Measurements from ENCODE around the gene GPS1. TPM values are rescaled to one million over a fixed set of nuclear protein-coding genes. Genes with fewer than 3 reads are reported as not detected.

Gene GPS1
- total RNA-seq, 2 experiments from 2014 or later: 82.7 to 88.6 TPM

- Mint-ChIP-seq H3K36me3 (ENCODE audit: low read depth) (peaks cover 8% of the 10 kb centered on the region), H3K27ac (no peak overlapping the region), H3K4me1 (ENCODE audit: low read depth) (no peaks in the 10 kb centered on the region), H3K4me3 (no peak overlapping the region), H3K27me3 (no peaks in the 10 kb centered on the region), H3K9me3 (no peaks in the 10 kb centered on the region)
- ATAC-seq (no peak), DNase-seq (no peak)
- TF ChIP-seq, protein P1, sequence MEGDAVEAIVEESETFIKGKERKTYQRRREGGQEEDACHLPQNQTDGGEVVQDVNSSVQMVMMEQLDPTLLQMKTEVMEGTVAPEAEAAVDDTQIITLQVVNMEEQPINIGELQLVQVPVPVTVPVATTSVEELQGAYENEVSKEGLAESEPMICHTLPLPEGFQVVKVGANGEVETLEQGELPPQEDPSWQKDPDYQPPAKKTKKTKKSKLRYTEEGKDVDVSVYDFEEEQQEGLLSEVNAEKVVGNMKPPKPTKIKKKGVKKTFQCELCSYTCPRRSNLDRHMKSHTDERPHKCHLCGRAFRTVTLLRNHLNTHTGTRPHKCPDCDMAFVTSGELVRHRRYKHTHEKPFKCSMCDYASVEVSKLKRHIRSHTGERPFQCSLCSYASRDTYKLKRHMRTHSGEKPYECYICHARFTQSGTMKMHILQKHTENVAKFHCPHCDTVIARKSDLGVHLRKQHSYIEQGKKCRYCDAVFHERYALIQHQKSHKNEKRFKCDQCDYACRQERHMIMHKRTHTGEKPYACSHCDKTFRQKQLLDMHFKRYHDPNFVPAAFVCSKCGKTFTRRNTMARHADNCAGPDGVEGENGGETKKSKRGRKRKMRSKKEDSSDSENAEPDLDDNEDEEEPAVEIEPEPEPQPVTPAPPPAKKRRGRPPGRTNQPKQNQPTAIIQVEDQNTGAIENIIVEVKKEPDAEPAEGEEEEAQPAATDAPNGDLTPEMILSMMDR (IDR thresholded peaks at IDR 0.05): no peak
- intact Hi-C loops (cut with micrococcal nuclease): no loop called here
- ChIA-PET CTCF (interaction anchor here (1.1 kb wide), 1 partner anchor 39 kb away, joined by 3 read pairs; the partner anchor contains the start of gene DCXR), POLR2A (interaction anchor here (0.9 to 2.1 kb wide), 9 partner anchors 10 to 46 kb away, joined by 3 to 14 read pairs (median 5); partner anchors contain the start of genes DCXR and DUS1L)
These were observed 24.5 kb downstream of the GPS1 start for GRCh38 chr17:82076018-82076784.

DNA sequence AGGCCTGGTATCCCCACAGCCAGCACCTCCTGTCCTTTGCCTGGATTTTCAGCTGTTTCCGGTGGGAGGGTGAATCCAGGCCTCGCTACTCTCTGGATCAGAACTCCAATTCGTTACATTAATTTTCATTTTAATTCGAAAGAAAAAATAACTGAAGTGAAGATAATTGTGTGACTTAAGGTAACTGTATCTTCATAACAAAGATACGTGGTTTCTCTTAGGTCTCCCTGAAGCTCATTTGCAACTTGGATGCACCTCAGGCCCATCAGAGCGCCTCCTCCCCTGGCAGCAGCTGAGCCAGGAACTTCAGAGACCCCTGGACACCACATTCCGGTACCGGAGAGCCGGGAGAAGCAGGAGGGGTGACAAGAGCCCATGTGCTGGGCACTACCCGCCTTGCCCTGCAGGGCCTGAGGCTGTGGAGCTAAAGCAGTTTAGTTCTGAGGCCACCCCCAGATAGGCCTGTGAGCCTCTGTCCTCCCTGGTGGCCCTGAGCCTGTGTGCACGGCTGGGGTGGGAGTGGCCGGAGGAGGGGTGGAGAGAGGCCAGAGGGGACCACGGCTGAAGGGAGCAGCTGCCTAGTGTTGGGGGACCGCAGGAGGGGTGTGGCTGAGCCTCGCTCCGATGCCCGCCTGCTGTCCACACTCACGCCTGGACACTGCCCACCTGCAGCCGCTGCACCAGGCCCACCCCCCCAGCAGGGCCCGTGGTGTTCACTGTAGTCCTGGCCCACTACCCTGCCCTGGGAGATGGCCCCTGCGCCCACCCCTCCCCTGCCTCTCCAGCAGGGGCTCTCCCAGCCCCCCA is 25.3 kb downstream of the GPS1 start:
- TF ChIP-seq, protein P1 (IDR thresholded peaks at IDR 0.05): no peak
- no peaks in the 10 kb centered on the region for H3K9me3 Mint-ChIP-seq
- no peaks in the 10 kb centered on the region for H3K4me1 Mint-ChIP-seq (ENCODE audit: low read depth)
- H3K4me3 Mint-ChIP-seq: no peak overlapping the region
- H3K27ac Mint-ChIP-seq: no peak overlapping the region
- ChIA-PET POLR2A (interaction anchor here (0.9 to 2.1 kb wide), 10 partner anchors 10 to 210 kb away, joined by 3 to 14 read pairs (median 4); partner anchors contain the start of genes DCXR and DUS1L), CTCF (interaction anchor here (1.1 kb wide), 1 partner anchor 40 kb away, joined by 3 read pairs; the partner anchor contains the start of gene DCXR)
- ATAC-seq (peak; percentile 34), DNase-seq (no peak)
- intact Hi-C loops (cut with micrococcal nuclease): no loop called here
- H3K27me3 Mint-ChIP-seq: no peaks in the 10 kb centered on the region
- peaks cover 8% of the 10 kb centered on the region for H3K36me3 Mint-ChIP-seq (ENCODE audit: low read depth)

GRCh38 chr17:82077617-82078358 is 26.1 kb downstream of the GPS1 start:
- Mint-ChIP-seq H3K27ac (no peak overlapping the region), H3K9me3 (no peaks in the 10 kb centered on the region), H3K36me3 (ENCODE audit: low read depth) (peaks cover 8% of the 10 kb centered on the region), H3K27me3 (no peaks in the 10 kb centered on the region), H3K4me1 (ENCODE audit: low read depth) (no peaks in the 10 kb centered on the region), H3K4me3 (no peak overlapping the region)
- DNase-seq: no peak
- CTCF ChIA-PET: interaction anchor here (1.1 kb wide), 1 partner anchor 40 kb away, joined by 3 read pairs; the partner anchor contains the start of gene DCXR
- TF ChIP-seq, protein P1 (IDR thresholded peaks at IDR 0.05): no peak
- POLR2A ChIA-PET: interaction anchor here (0.7 to 2.1 kb wide), 5 partner anchors 11 to 210 kb away, joined by 3 to 14 read pairs (median 4); partner anchors contain the start of gene DCXR
- intact Hi-C loops (cut with micrococcal nuclease): no loop called here
- no peak for ATAC-seq

GRCh38 chr17:82078433-82078832 is 26.7 kb downstream of the GPS1 start:
- TF ChIP-seq, protein P1 (IDR thresholded peaks at IDR 0.05): no peak
- ChIA-PET CTCF (no interaction called here), POLR2A (interaction anchor here (0.7 to 3.0 kb wide), 3 partner anchors 10 to 22 kb away, joined by 3 to 18 read pairs (median 4); no protein-coding TSS in a partner anchor)
- DNase-seq (no peak), ATAC-seq (no peak)
- no peak overlapping the region for H3K27ac Mint-ChIP-seq
- no peaks in the 10 kb centered on the region for H3K4me1 Mint-ChIP-seq (ENCODE audit: low read depth)
- no peaks in the 10 kb centered on the region for H3K9me3 Mint-ChIP-seq
- intact Hi-C loops (cut with micrococcal nuclease): no loop called here
- peaks cover 8% of the 10 kb centered on the region for H3K36me3 Mint-ChIP-seq (ENCODE audit: low read depth)
- no peaks in the 10 kb centered on the region for H3K27me3 Mint-ChIP-seq
- H3K4me3 Mint-ChIP-seq: no peak overlapping the region
